ENCODE data around the gene COL27A1. TPM values are rescaled to one million over a fixed set of nuclear protein-coding genes. Genes with fewer than 3 reads are reported as not detected.

Gene COL27A1
- total and polyA plus RNA-seq, 9 of the 15 experiments (the other 6 are each of a cell fraction or from before 2014, with no cell fraction given): 0.07 TPM; not detected in 8

- no peak for TF ChIP-seq ZNF449 (CRISPR knock-in tag; IDR thresholded peaks at IDR 0.05)
- peak in 1 of 2 experiments; percentile 51; a peak in 2 of 4 replicates for TF ChIP-seq MAZ (CRISPR knock-in tag; conservative IDR thresholded peaks at IDR 0.05 in 1 of 2, IDR thresholded peaks at IDR 0.05 in 1 of 2)
Observed at GRCh38 chr9:114263853-114264510, 108.6 kb downstream of the COL27A1 start (continued).

- H3K79me2 ChIP-seq (ENCODE audit: control insufficient read depth, insufficient read depth, low read length): no peaks in the 10 kb centered on the region
- FAIRE-seq (no peak), DNase-seq (ENCODE audit: extremely low read depth in 1 of 4, low spot score in 3 of 4) (no peak), ATAC-seq (no peak)
- peaks cover 0 to 68% of the 10 kb centered on the region in 2 experiments; a peak in 3 of 5 replicates for H3K27me3 ChIP-seq (ENCODE audit: control insufficient read depth in 2 of 2, insufficient read depth in 2 of 2, low read length in 2 of 2)
- no TSS peak for BruUV-seq (replicated peaks)
- intact Hi-C loops (cut with micrococcal nuclease) (loop anchor here (5.0 kb wide), 1 partner anchor 108 kb away; the partner anchor contains the start of gene COL27A1), in situ Hi-C loops (cut with MboI) (no loop called here)
- no peak overlapping the region for H3K4me3 ChIP-seq
- no peak overlapping the region for H3K4me2 ChIP-seq (ENCODE audit: insufficient read depth, low read length)
- no peaks in the 10 kb centered on the region for H3K9me3 ChIP-seq (replicated peaks; ENCODE audit: control insufficient read depth, insufficient read depth, low read depth, low read length)
- no peaks in the 10 kb centered on the region for H3K4me1 ChIP-seq (replicated peaks in 1 of 2; ENCODE audit: control insufficient read depth in 2 of 2, insufficient read depth in 2 of 2, low read length in 2 of 2)
- peaks cover 8% of the 10 kb centered on the region for H4K20me1 ChIP-seq (replicated peaks; ENCODE audit: control insufficient read depth, insufficient read depth, low read length)
- 1% methylated on average over 14 of the region's 15 CpGs for WGBS (ENCODE audit: insufficient coverage, low coverage, missing lambda C conversion rate)
- H3K9ac ChIP-seq (ENCODE audit: insufficient read depth in 1 of 2, low read depth in 2 of 2, low read length in 2 of 2): no peak overlapping the region
- no peaks in the 10 kb centered on the region for H3K36me3 ChIP-seq (ENCODE audit: control insufficient read depth, insufficient read depth, low read length)
- POLR2A ChIA-PET: no interaction called here
- no peak overlapping the region for H2AFZ ChIP-seq (ENCODE audit: low read depth, low read length)
- CTCF ChIA-PET (ENCODE audit: low intra/inter-chr PET ratio): interaction anchor here (0.6 kb wide), 1 partner anchor 225 kb away, joined by 4 read pairs; no protein-coding TSS in a partner anchor
- H3K27ac ChIP-seq (ENCODE audit: extremely low read depth, low read depth, low read length): no peak overlapping the region
- no peaks in the 10 kb centered on the region for H3K9me1 ChIP-seq (ENCODE audit: control insufficient read depth, insufficient read depth, low read length)
- TF ChIP-seq FUS (optimal IDR thresholded peaks at IDR 0.05; ENCODE audit: low read depth, low read length): no peak
- no peak for TF ChIP-seq ZNF239 (CRISPR knock-in tag; IDR thresholded peaks at IDR 0.05)
- TF ChIP-seq ZNF224 (CRISPR knock-in tag; IDR thresholded peaks at IDR 0.05): no peak
- TF ChIP-seq ZBTB1 (CRISPR knock-in tag; IDR thresholded peaks at IDR 0.05; ENCODE audit: borderline replicate concordance, low read depth): no peak
- TF ChIP-seq ZNF280A (IDR thresholded peaks at IDR 0.05; ENCODE audit: low read depth, partially characterized antibody): no peak
- no peak for TF ChIP-seq PHTF2 (CRISPR knock-in tag; IDR thresholded peaks at IDR 0.05)
- TF ChIP-seq ZNF253 (CRISPR knock-in tag; conservative IDR thresholded peaks at IDR 0.05): no peak
- no peak for TF ChIP-seq ZNF398 (CRISPR knock-in tag; IDR thresholded peaks at IDR 0.05)
- TF ChIP-seq NR2C1 (IDR thresholded peaks at IDR 0.05): no peak
- no peak for TF ChIP-seq NR2C1 (tag; IDR thresholded peaks at IDR 0.05)
- no peak for TF ChIP-seq BHLHE40 (IDR thresholded peaks at IDR 0.05; ENCODE audit: low read length)
- TF ChIP-seq EZH2 (IDR thresholded peaks at IDR 0.05; ENCODE audit: borderline replicate concordance, low read depth, low read length): no peak
Observed at GRCh38 chr9:114264806-114265550, 109.6 kb downstream of the COL27A1 start.

All from K562 (cell line).